H9 (cell line): Measurements from ENCODE around the gene SPATA31E1. TPM values are rescaled to one million over a fixed set of nuclear protein-coding genes. Genes with fewer than 3 reads are reported as not detected.

Experiments used
- DNase-seq: peaks from one replicate; pipeline ENCODE4 v3.0.0-alpha.2; 2017
- H2AFZ ChIP-seq: one replicate; pipeline ENCODE4 v1.6.1; 2013; ENCODE audit warnings: mild to moderate bottlenecking, low read length, control low read depth, moderate library complexity
- H2AK5ac ChIP-seq: 2 replicates; pipeline ENCODE4 v1.6.1; 2013; ENCODE audit warnings: low read length, control low read depth, mixed read lengths; ENCODE audit not compliant: insufficient read length
- H2BK120ac ChIP-seq: one replicate; pipeline ENCODE4 v1.6.1; 2013; ENCODE audit warnings: low read depth, mild to moderate bottlenecking, low read length, control low read depth, inconsistent platforms; ENCODE audit not compliant: poor library complexity, severe bottlenecking
- H2BK12ac ChIP-seq: 2 replicates; pipeline ENCODE4 v1.6.1; 2013; ENCODE audit warnings: low read length, control low read depth, mixed read lengths, low read depth; ENCODE audit not compliant: insufficient read length
- H2BK15ac ChIP-seq: 2 replicates; pipeline ENCODE4 v1.6.1; 2013; ENCODE audit warnings: low read depth, low read length, control low read depth
- H2BK20ac ChIP-seq: one replicate; pipeline ENCODE4 v1.6.1; 2013; ENCODE audit warnings: low read depth, mild to moderate bottlenecking, low read length, control low read depth, inconsistent platforms; ENCODE audit not compliant: poor library complexity, severe bottlenecking
- H2BK5ac ChIP-seq: 2 replicates; pipeline ENCODE4 v1.6.1; 2013; ENCODE audit warnings: low read length, control low read depth, mixed read lengths; ENCODE audit not compliant: insufficient read length
- H3K14ac ChIP-seq: 2 replicates; pipeline ENCODE4 v1.6.1; 2013; ENCODE audit warnings: low read length, control low read depth; ENCODE audit not compliant: insufficient read depth
- H3K18ac ChIP-seq: 2 replicates; pipeline ENCODE4 v1.6.1; 2013; ENCODE audit warnings: low read depth, mild to moderate bottlenecking, mixed read lengths, low read length, control low read depth; ENCODE audit not compliant: insufficient read length
- H3K23ac ChIP-seq: 2 replicates; pipeline ENCODE4 v1.6.1; 2013; ENCODE audit warnings: low read length, control low read depth, mixed read lengths, low read depth; ENCODE audit not compliant: insufficient read length
- H3K23me2 ChIP-seq: 2 replicates; pipeline ENCODE4 v1.6.1; 2013; ENCODE audit warnings: low read depth, mild to moderate bottlenecking, mixed read lengths, low read length, control low read depth; ENCODE audit not compliant: insufficient read length, poor library complexity, severe bottlenecking
- H3K27ac ChIP-seq: 2 replicates; pipeline ENCODE4 v1.5.1; 2013; ENCODE audit warnings: low read length, control low read depth, mixed read lengths, low read depth; ENCODE audit not compliant: insufficient read length
- H3K27me3 ChIP-seq: 2 replicates; pipeline ENCODE4 v1.6.1; 2013; ENCODE audit warnings: low read length, control low read depth, inconsistent platforms; ENCODE audit not compliant: insufficient read depth
- H3K4ac ChIP-seq: 2 replicates; pipeline ENCODE4 v1.6.1; 2013; ENCODE audit warnings: low read depth, mild to moderate bottlenecking, control low read depth, inconsistent platforms, low read length, moderate library complexity
- H3K4me1 ChIP-seq: 2 replicates; pipeline ENCODE4 v1.6.1; 2013; ENCODE audit warnings: low read length, control low read depth, inconsistent platforms; ENCODE audit not compliant: insufficient read depth
- H3K4me2 ChIP-seq: 2 replicates; pipeline ENCODE4 v1.6.1; 2013; ENCODE audit warnings: low read length, control low read depth, mixed read lengths; ENCODE audit not compliant: insufficient read length, insufficient read depth
- H3K56ac ChIP-seq: 2 replicates; pipeline ENCODE4 v1.6.1; 2013; ENCODE audit warnings: low read depth, mild to moderate bottlenecking, mixed read lengths, low read length, control low read depth; ENCODE audit not compliant: insufficient read length
- H3K79me1 ChIP-seq: 2 replicates; pipeline ENCODE4 v1.6.1; 2013; ENCODE audit warnings: low read depth, mild to moderate bottlenecking, moderate library complexity, low read length, control low read depth, inconsistent platforms; ENCODE audit not compliant: insufficient read depth, poor library complexity, severe bottlenecking
- H3K79me2 ChIP-seq: 2 replicates; pipeline ENCODE4 v1.6.1; 2013; ENCODE audit warnings: low read length, control low read depth, inconsistent platforms; ENCODE audit not compliant: insufficient read depth
- H3K9ac ChIP-seq: 2 replicates; pipeline ENCODE4 v1.6.1; 2013; ENCODE audit warnings: low read length, control low read depth, mixed read lengths; ENCODE audit not compliant: insufficient read length; ENCODE audit errors: extremely low read depth
- H3K9me3 ChIP-seq: one replicate; pipeline ENCODE4 v1.6.1; 2013; ENCODE audit warnings: low read depth, low read length, inconsistent platforms; ENCODE audit not compliant: control insufficient read depth
- H3T11ph ChIP-seq: one replicate; pipeline ENCODE4 v1.6.1; 2013; ENCODE audit warnings: mild to moderate bottlenecking, low read length, control low read depth, inconsistent platforms
- H4K20me1 ChIP-seq: one replicate; pipeline ENCODE4 v1.6.1; 2013; ENCODE audit not compliant: control insufficient read depth, insufficient read length, insufficient read depth
- H4K5ac ChIP-seq: 2 replicates; pipeline ENCODE4 v1.6.1; 2013; ENCODE audit warnings: low read depth, mild to moderate bottlenecking, mixed read lengths, low read length, control low read depth; ENCODE audit not compliant: insufficient read length
- H4K8ac ChIP-seq: replicated peaks from 2 replicates; pipeline ENCODE4 v1.6.1; 2013; ENCODE audit warnings: low read length, control low read depth, mixed read lengths, low read depth; ENCODE audit not compliant: insufficient read length
- H4K91ac ChIP-seq: 2 replicates; pipeline ENCODE4 v1.6.1; 2013; ENCODE audit warnings: low read depth, mild to moderate bottlenecking, moderate library complexity, mixed read lengths, low read length, control low read depth; ENCODE audit not compliant: insufficient read length
- H3K27ac Mint-ChIP-seq, 3 experiments: 2 replicates in 2 of 3; 3 replicates in 1 of 3; pipeline ENCODE4 v1.8.0; 2020 to 2021; ENCODE audit warnings: mixed read lengths in 3 of 3, mild to moderate bottlenecking in 1 of 3, moderate library complexity in 1 of 3
- H3K27me3 Mint-ChIP-seq: 2 replicates; pipeline ENCODE4 v1.8.0; 2021; ENCODE audit warnings: low read depth, mild to moderate bottlenecking, moderate library complexity, mixed read lengths
- H3K36me3 Mint-ChIP-seq, 3 experiments: 2 replicates in 2 of 3; 3 replicates in 1 of 3; pipeline ENCODE4 v1.8.0; 2020 to 2021; ENCODE audit warnings: low read depth in 3 of 3, mixed read lengths in 3 of 3; ENCODE audit not compliant: insufficient read depth in 1 of 3
- H3K4me1 Mint-ChIP-seq, 2 experiments: 2 replicates each; pipeline ENCODE4 v1.8.0; 2020; ENCODE audit warnings: mixed read lengths in 2 of 2
- H3K4me3 Mint-ChIP-seq, 2 experiments: 2 replicates in 1 of 2; 3 replicates in 1 of 2; pipeline ENCODE4 v1.8.0; 2020 to 2021; ENCODE audit warnings: mild to moderate bottlenecking in 2 of 2, mixed read lengths in 2 of 2, moderate library complexity in 1 of 2
- H3K9me3 Mint-ChIP-seq, 2 experiments: 2 replicates in 1 of 2; 3 replicates in 1 of 2; pipeline ENCODE4 v1.8.0; 2020; ENCODE audit warnings: mild to moderate bottlenecking in 2 of 2, mixed read lengths in 2 of 2, moderate library complexity in 1 of 2
- WGBS: extraction: QIAGEN DNeasy Blood & Tissue Kit; methylation state at CpG from one replicate; pipeline ENCODE4 v1.1.7; 2013; ENCODE audit warnings: missing lambda C conversion rate, low lambda C conversion rate, mixed read lengths; ENCODE audit not compliant: insufficient read length; ENCODE audit errors: extremely low coverage; 5-methylcytosine and 5-hydroxymethylcytosine counted together
- total RNA-seq: library from RNA; stranded (reverse); gene quantifications from 2 replicates; pipeline ENCODE4 v1.2.1, GENCODE V29; 2021
- TF ChIP-seq, protein P1 (sequence below): fragments of 200-600 bp; sonication (generic); conservative IDR thresholded peaks from 3 replicates; pipeline ENCODE4 v1.8.0; 2021; ENCODE audit warnings: antibody characterized with exemption, mild to moderate bottlenecking

SPATA31E1 gene
- total RNA-seq, 1 experiment from 2014 or later = 0.09 TPM

DNA sequence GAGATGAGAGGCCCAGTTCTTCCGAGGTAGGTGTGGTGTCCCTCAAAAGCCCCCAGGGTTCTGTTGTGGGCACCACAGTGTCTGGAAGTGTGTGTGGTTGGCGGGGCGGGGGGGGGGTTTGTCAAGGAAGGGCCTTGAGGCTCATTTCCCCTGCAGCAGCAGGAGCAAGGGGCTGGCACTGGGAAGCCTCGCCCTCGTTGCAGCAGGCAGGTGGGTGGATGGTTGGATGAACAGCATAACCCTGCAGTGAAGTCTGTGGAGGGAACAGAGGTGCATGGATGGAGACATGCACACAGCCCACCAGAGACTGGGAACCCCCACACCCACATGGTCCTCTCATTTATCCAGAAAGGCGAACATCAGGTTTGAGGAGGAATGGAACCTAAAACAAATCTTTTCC, 2.0 kb upstream of the SPATA31E1 start:
- Histone ChIP-seq H3K23ac (no peak overlapping the region), H2AK5ac (no peak overlapping the region), H3K56ac (no peak overlapping the region), H2BK20ac (no peak overlapping the region), H4K91ac (no peak overlapping the region), H3K79me2 (no peaks in the 10 kb centered on the region), H2BK15ac (no peak overlapping the region), H3K4me2 (no peak overlapping the region), H3K27me3 (no peaks in the 10 kb centered on the region), H4K8ac (no peak overlapping the region), H3K14ac (no peak overlapping the region), H3K9ac (no peak overlapping the region), H2BK5ac (no peak overlapping the region), H4K5ac (no peak overlapping the region), H2BK12ac (no peak overlapping the region), H3K9me3 (no peaks in the 10 kb centered on the region), H2BK120ac (no peak overlapping the region), H3K4me1 (peaks cover 11% of the 10 kb centered on the region; the same call in 1 of the 2 replicates), H3K27ac (no peak overlapping the region), H3K79me1 (no peaks in the 10 kb centered on the region), H4K20me1 (no peaks in the 10 kb centered on the region), H3K23me2 (no peaks in the 10 kb centered on the region), H3K4ac (no peak overlapping the region), H2AFZ (no peak overlapping the region), H3K18ac (no peak overlapping the region), H3T11ph (no peak overlapping the region)
- WGBS = no CpG with 5 or more reads among the region's 6 CpGs
- H3K27me3 Mint-ChIP-seq = peaks cover 6% of the 10 kb centered on the region
- TF ChIP-seq, protein P1, sequence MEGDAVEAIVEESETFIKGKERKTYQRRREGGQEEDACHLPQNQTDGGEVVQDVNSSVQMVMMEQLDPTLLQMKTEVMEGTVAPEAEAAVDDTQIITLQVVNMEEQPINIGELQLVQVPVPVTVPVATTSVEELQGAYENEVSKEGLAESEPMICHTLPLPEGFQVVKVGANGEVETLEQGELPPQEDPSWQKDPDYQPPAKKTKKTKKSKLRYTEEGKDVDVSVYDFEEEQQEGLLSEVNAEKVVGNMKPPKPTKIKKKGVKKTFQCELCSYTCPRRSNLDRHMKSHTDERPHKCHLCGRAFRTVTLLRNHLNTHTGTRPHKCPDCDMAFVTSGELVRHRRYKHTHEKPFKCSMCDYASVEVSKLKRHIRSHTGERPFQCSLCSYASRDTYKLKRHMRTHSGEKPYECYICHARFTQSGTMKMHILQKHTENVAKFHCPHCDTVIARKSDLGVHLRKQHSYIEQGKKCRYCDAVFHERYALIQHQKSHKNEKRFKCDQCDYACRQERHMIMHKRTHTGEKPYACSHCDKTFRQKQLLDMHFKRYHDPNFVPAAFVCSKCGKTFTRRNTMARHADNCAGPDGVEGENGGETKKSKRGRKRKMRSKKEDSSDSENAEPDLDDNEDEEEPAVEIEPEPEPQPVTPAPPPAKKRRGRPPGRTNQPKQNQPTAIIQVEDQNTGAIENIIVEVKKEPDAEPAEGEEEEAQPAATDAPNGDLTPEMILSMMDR = no peak
- peaks cover 2 to 8% (median 3%) of the 10 kb centered on the region in 3 experiments; a peak in 4 of 7 replicates for H3K36me3 Mint-ChIP-seq
- peaks cover 0 to 11% of the 10 kb centered on the region in 2 experiments; a peak in 3 of 5 replicates for H3K9me3 Mint-ChIP-seq
- peaks cover 31 to 35% of the 10 kb centered on the region in 2 experiments for H3K4me1 Mint-ChIP-seq
- DNase-seq = no peak
- no peak overlapping the region for H3K4me3 Mint-ChIP-seq
- H3K27ac Mint-ChIP-seq = no peak overlapping the region; a peak in 1 of 7 replicates
